Liver (tissue), 9 donors: Measurements from ENCODE around the gene PALLD. TPM values are rescaled to one million over a fixed set of nuclear protein-coding genes. Genes with fewer than 3 reads are reported as not detected.

Experiments
- DNase-seq: peaks from one replicate; pipeline ENCODE4 v3.0.0-alpha.2; 2017; ENCODE audit warnings: low spot score
- H3K27ac ChIP-seq, 2 donors: one replicate each; pipeline ENCODE4 v1.7.0; 2013; ENCODE audit warnings: inconsistent platforms in 2 of 2, low read length in 2 of 2, control low read depth in 1 of 2, low read depth in 1 of 2, mild to moderate bottlenecking in 1 of 2
- H3K27me3 ChIP-seq, 4 donors: one replicate each; pipeline versions ENCODE4 v1.6.1 to v1.7.0; 2013; ENCODE audit warnings: low read length in 3 of 4, inconsistent platforms in 1 of 4, mild to moderate bottlenecking in 1 of 4, moderate library complexity in 1 of 4; ENCODE audit not compliant: control insufficient read depth in 4 of 4, insufficient read depth in 4 of 4
- H3K36me3 ChIP-seq, 4 donors: one replicate each; pipeline versions ENCODE4 v1.6.1 to v1.7.0; 2013; ENCODE audit warnings: low read length in 3 of 4, mild to moderate bottlenecking in 3 of 4, low read depth in 1 of 4, moderate library complexity in 1 of 4; ENCODE audit not compliant: control insufficient read depth in 4 of 4, insufficient read depth in 3 of 4
- H3K4me1 ChIP-seq, 4 donors: one replicate each; pipeline versions ENCODE4 v1.6.1 to v1.7.0; 2013; ENCODE audit warnings: low read length in 3 of 4, mild to moderate bottlenecking in 3 of 4, moderate library complexity in 1 of 4; ENCODE audit not compliant: control insufficient read depth in 4 of 4, insufficient read depth in 4 of 4
- H3K4me3 ChIP-seq, 3 donors: one replicate each; pipeline versions ENCODE4 v1.6.1 to v1.7.0; 2013; ENCODE audit warnings: low read length in 3 of 3, control low read depth in 1 of 3, low read depth in 1 of 3, mild to moderate bottlenecking in 1 of 3
- H3K9ac ChIP-seq, 2 donors: one replicate each; pipeline ENCODE4 v1.7.0; 2013; ENCODE audit warnings: low read length in 2 of 2, mild to moderate bottlenecking in 2 of 2, moderate library complexity in 2 of 2, control low read depth in 1 of 2, low read depth in 1 of 2
- H3K9me3 ChIP-seq, 4 donors: one replicate each; pipeline versions ENCODE4 v1.6.1 to v1.7.0; 2013; ENCODE audit warnings: low read length in 3 of 4; ENCODE audit not compliant: control insufficient read depth in 4 of 4
- ATF3 ChIP-seq: IDR thresholded peaks from 2 replicates; pipeline ENCODE4 v1.6.1; 2016; ENCODE audit warnings: antibody characterized with exemption
- CTCF ChIP-seq: fragments of 150-350 bp; IDR thresholded peaks from 2 replicates; pipeline ENCODE4 v1.5.1; 2017; ENCODE audit warnings: improper control_type of control experiment, low read depth, low read length; ENCODE audit not compliant: missing input control
- EGR1 ChIP-seq, 2 donors: IDR thresholded peaks; 2 replicates each; pipeline ENCODE4 v1.6.1; 2016 to 2018; ENCODE audit warnings: antibody characterized with exemption in 2 of 2, low read depth in 2 of 2
- FOXA1 ChIP-seq: IDR thresholded peaks from 2 replicates; pipeline ENCODE4 v1.6.1; 2016; ENCODE audit warnings: antibody characterized with exemption
- FOXA2 ChIP-seq: IDR thresholded peaks from 2 replicates; pipeline ENCODE4 v1.6.1; 2016; ENCODE audit warnings: antibody characterized with exemption
- GABPA ChIP-seq, 2 donors: IDR thresholded peaks in 1 of 2; conservative IDR thresholded peaks in 1 of 2; 2 replicates each; pipeline ENCODE4 v1.6.1; 2016; ENCODE audit warnings: antibody characterized with exemption in 2 of 2, mild to moderate bottlenecking in 1 of 2, moderate library complexity in 1 of 2
- HNF4A ChIP-seq, 2 donors: conservative IDR thresholded peaks; 2 replicates each; pipeline ENCODE4 v1.6.1; 2016; ENCODE audit warnings: antibody characterized with exemption in 2 of 2, mild to moderate bottlenecking in 2 of 2
- HNF4G ChIP-seq: IDR thresholded peaks from 2 replicates; pipeline ENCODE4 v1.6.1; 2016; ENCODE audit warnings: antibody characterized with exemption
- JUND ChIP-seq, 2 donors: IDR thresholded peaks; 2 replicates each; pipeline ENCODE4 v1.6.1; 2016; ENCODE audit warnings: antibody characterized with exemption in 2 of 2
- NR2F2 ChIP-seq: IDR thresholded peaks from 2 replicates; pipeline ENCODE4 v1.6.1; 2016; ENCODE audit warnings: antibody characterized with exemption
- RAD21 ChIP-seq, 2 donors: IDR thresholded peaks; 2 replicates each; pipeline ENCODE4 v1.6.1; 2016; ENCODE audit warnings: antibody characterized with exemption in 2 of 2, mild to moderate bottlenecking in 2 of 2
- RXRA ChIP-seq, 2 donors: IDR thresholded peaks; 2 replicates each; pipeline ENCODE4 v1.6.1; 2017 to 2018; ENCODE audit warnings: antibody characterized with exemption in 2 of 2, mild to moderate bottlenecking in 1 of 2
- SP1 ChIP-seq: IDR thresholded peaks from 2 replicates; pipeline ENCODE4 v1.6.1; 2018; ENCODE audit warnings: antibody characterized with exemption, mild to moderate bottlenecking
- TAF1 ChIP-seq: conservative IDR thresholded peaks from 2 replicates; pipeline ENCODE4 v1.6.1; 2016; ENCODE audit warnings: antibody characterized with exemption, mild to moderate bottlenecking
- YY1 ChIP-seq: IDR thresholded peaks from 2 replicates; pipeline ENCODE4 v1.6.1; 2016; ENCODE audit warnings: antibody characterized with exemption, mild to moderate bottlenecking
- WGBS: extraction: QIAGEN DNeasy Blood & Tissue Kit; methylation state at CpG from one replicate; pipeline ENCODE4 v1.1.7; 2013; 5-methylcytosine and 5-hydroxymethylcytosine counted together
- polyA plus RNA-seq, 2 donors: library from polyadenylated mRNA; stranded (reverse) in 1 of 2; unstranded in 1 of 2; fragments of 200-250 nt in 1 of 2; fragments of >200 nt in 1 of 2; fragmentation: Nextera tagmentation in 1 of 2; extraction: Ambion mirVana in 1 of 2; gene quantifications; one replicate each; pipeline versions ENCODE4 v1.2.1 to v1.2.3, GENCODE V29; 2013 to 2015
- total RNA-seq, 2 donors: library from RNA; depleted of rRNA; stranded (reverse); fragments of >200 nt; gene quantifications; one replicate each; pipeline ENCODE4 v1.2.3, GENCODE V29; 2014
- TF ChIP-seq, protein P1 (sequence below): IDR thresholded peaks from 2 replicates; pipeline ENCODE4 v1.6.1; 2016; ENCODE audit warnings: antibody characterized with exemption
- TF ChIP-seq, protein P2 (sequence below): IDR thresholded peaks from 2 replicates; pipeline ENCODE4 v1.6.1; 2016; ENCODE audit warnings: antibody characterized with exemption, mild to moderate bottlenecking
- TF ChIP-seq, protein P3 (sequence below): IDR thresholded peaks from 2 replicates; pipeline ENCODE4 v1.6.1; 2016; ENCODE audit warnings: antibody characterized with exemption
- donor health status: healthy.
- donor health status: healthy.
- donor health status: healthy.
- donor health status: healthy.
- donor health status: healthy.

The PALLD gene
- total and polyA plus RNA-seq, 4 donors, result 9.0 to 26.3 (median 14.7) TPM

GRCh38 chr4:168955674-168956073 is 458.8 kb downstream of the PALLD start:
- Histone ChIP-seq H3K9me3 (no peaks in the 10 kb centered on the region), H3K36me3 (no peaks in the 10 kb centered on the region), H3K4me1 (no peaks in the 10 kb centered on the region), H3K27me3 (no peaks in the 10 kb centered on the region), H3K4me3 (no peak overlapping the region), H3K27ac (no peak overlapping the region), H3K9ac (no peak overlapping the region)
- 99% methylated on average over 2 of the region's 2 CpGs for WGBS
- TF ChIP-seq CTCF (no peak), JUND (IDR thresholded peaks at IDR 0.05) (no peak), HNF4G (no peak), YY1 (no peak), HNF4A (conservative IDR thresholded peaks at IDR 0.05) (no peak), NR2F2 (no peak), GABPA (IDR thresholded peaks at IDR 0.05 in 1 of 2, conservative IDR thresholded peaks at IDR 0.05 in 1 of 2) (no peak)
- TF ChIP-seq, protein P1, sequence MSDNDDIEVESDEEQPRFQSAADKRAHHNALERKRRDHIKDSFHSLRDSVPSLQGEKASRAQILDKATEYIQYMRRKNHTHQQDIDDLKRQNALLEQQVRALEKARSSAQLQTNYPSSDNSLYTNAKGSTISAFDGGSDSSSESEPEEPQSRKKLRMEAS, result no peak
- TF ChIP-seq, protein P2, sequence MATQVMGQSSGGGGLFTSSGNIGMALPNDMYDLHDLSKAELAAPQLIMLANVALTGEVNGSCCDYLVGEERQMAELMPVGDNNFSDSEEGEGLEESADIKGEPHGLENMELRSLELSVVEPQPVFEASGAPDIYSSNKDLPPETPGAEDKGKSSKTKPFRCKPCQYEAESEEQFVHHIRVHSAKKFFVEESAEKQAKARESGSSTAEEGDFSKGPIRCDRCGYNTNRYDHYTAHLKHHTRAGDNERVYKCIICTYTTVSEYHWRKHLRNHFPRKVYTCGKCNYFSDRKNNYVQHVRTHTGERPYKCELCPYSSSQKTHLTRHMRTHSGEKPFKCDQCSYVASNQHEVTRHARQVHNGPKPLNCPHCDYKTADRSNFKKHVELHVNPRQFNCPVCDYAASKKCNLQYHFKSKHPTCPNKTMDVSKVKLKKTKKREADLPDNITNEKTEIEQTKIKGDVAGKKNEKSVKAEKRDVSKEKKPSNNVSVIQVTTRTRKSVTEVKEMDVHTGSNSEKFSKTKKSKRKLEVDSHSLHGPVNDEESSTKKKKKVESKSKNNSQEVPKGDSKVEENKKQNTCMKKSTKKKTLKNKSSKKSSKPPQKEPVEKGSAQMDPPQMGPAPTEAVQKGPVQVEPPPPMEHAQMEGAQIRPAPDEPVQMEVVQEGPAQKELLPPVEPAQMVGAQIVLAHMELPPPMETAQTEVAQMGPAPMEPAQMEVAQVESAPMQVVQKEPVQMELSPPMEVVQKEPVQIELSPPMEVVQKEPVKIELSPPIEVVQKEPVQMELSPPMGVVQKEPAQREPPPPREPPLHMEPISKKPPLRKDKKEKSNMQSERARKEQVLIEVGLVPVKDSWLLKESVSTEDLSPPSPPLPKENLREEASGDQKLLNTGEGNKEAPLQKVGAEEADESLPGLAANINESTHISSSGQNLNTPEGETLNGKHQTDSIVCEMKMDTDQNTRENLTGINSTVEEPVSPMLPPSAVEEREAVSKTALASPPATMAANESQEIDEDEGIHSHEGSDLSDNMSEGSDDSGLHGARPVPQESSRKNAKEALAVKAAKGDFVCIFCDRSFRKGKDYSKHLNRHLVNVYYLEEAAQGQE, result no peak
- DNase-seq, result no peak

GRCh38 chr4:168960716-168961115 is 463.9 kb downstream of the PALLD start:
- 99% methylated on average over 5 of the region's 5 CpGs for WGBS
- no peak for TF ChIP-seq ATF3
- TF ChIP-seq, protein P3, sequence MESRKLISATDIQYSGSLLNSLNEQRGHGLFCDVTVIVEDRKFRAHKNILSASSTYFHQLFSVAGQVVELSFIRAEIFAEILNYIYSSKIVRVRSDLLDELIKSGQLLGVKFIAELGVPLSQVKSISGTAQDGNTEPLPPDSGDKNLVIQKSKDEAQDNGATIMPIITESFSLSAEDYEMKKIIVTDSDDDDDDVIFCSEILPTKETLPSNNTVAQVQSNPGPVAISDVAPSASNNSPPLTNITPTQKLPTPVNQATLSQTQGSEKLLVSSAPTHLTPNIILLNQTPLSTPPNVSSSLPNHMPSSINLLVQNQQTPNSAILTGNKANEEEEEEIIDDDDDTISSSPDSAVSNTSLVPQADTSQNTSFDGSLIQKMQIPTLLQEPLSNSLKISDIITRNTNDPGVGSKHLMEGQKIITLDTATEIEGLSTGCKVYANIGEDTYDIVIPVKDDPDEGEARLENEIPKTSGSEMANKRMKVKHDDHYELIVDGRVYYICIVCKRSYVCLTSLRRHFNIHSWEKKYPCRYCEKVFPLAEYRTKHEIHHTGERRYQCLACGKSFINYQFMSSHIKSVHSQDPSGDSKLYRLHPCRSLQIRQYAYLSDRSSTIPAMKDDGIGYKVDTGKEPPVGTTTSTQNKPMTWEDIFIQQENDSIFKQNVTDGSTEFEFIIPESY, result no peak
- TF ChIP-seq SP1, result no peak
- TF ChIP-seq, protein P2, result no peak
- no peak for TF ChIP-seq GABPA (IDR thresholded peaks at IDR 0.05 in 1 of 2, conservative IDR thresholded peaks at IDR 0.05 in 1 of 2)
- TF ChIP-seq HNF4A (conservative IDR thresholded peaks at IDR 0.05), result no peak
- no peak for TF ChIP-seq RXRA (IDR thresholded peaks at IDR 0.05)
- no peak for TF ChIP-seq TAF1
- no peak for TF ChIP-seq JUND (IDR thresholded peaks at IDR 0.05)
- no peak for TF ChIP-seq RAD21 (IDR thresholded peaks at IDR 0.05)
- TF ChIP-seq CTCF, result no peak
- TF ChIP-seq FOXA1, result no peak
- TF ChIP-seq YY1, result no peak
- TF ChIP-seq EGR1 (IDR thresholded peaks at IDR 0.05; ENCODE audit: low read depth in 2 of 2), result no peak
- TF ChIP-seq HNF4G, result no peak
- TF ChIP-seq FOXA2, result no peak

More at GRCh38 chr4:168960716-168961115, 463.9 kb downstream of the PALLD start:
- DNase-seq, result no peak
- Histone ChIP-seq H3K9me3 (no peaks in the 10 kb centered on the region), H3K4me1 (no peaks in the 10 kb centered on the region), H3K27ac (no peak overlapping the region), H3K4me3 (no peak overlapping the region), H3K9ac (no peak overlapping the region), H3K27me3 (no peaks in the 10 kb centered on the region), H3K36me3 (no peaks in the 10 kb centered on the region)
